LoVo (cell line): ENCODE results near the gene TRPM7.

Source experiments
- DNase-seq: peaks from one replicate; pipeline ENCODE4 v3.0.0-alpha.2; 2016; ENCODE audit warnings: low spot score

TRPM7 gene

DNA sequence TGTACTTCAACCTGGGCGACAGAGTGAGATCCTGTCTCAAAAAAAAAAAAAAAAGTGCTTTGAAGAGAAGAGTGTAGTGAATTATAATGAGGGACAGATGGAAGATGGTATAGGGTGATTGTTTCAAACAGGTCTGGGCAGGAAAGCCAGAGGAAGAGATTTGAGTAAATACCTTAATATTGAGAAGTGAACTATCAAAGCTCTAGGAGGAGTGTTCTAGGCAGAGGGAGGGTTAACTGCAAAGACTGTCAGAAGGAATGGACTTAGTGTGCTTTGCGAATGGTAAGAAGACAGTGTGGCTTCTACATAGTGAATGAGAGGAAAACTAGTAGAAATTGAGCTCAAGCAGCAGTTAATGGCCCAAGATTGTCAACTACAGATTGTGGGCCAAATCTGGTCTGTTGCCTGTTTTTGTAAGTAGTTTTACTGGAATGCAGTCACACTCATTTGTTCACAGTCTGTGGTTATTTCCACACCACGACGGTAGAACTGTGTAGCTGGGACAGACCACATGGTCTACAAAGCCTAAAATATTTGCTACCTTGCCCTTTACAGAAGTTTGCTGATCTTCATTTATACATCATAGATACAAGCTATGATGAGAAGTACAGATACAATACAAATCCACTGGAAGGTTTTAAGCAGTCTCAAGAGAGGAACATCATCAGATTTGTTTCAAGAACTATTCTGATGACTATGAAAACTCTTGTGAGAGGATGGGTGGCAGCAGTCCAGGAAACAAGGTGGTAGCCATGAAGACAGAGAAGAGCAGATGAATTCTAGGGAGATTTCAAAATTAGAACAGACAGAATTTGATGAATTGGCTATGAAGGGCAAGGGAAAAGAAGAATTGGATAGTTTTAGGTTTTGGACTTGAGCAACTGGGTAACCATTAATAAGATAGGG, 123.6 kb downstream of the TRPM7 start:
- no peak for DNase-seq

DNA sequence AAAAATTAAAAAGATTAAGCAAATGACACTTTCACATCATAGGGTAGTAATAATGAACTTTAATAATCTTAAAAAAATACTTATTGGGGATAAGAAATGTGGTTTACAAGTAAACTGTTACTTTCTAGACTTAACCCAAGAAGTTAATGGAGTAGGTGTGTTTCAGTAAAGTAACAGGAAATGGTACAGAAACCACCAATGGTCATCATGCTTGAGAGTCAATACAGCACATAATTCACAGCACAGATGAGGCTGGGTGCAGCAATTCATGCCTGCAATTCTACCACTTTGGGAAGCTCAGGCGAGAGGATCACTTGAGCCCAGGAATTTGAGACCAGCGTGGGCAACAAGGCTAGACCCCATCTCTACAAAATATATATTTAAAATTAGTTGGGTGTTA, 128.6 kb downstream of the TRPM7 start:
- DNase-seq: no peak

DNA sequence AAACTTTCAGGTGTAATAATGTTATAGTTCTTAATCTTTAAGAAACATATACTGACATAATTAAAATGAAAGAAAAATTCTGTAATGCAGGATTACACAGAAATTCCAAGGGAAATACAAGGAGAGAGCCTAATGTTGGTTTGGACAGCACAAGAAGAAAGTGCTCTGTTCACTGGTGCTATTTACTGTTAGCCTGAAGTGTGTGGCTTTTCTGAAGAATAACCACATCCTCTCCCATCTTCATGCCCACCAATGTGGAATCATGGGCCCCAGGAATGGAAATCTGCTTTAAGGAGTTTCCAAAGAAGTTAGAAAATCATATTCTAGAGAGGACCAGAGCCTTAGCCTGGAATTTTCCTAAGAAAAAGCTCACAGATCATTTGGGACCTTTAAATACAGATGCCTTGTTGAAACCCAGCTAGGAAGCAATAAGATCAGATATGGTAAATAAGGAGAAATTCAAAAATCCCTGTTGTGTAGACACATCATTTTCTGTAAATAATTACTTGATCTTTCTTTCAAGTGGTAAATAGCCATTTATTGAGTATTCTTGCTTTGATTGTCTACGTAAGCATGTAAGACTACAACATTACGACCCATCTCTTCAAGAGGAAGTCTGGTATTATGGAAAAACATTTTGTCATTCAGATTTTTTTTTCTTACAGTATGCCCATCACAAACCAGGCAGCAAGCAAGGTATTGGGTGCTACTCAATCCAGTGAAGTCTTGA, 129.8 kb downstream of the TRPM7 start:
- no peak for DNase-seq

DNA sequence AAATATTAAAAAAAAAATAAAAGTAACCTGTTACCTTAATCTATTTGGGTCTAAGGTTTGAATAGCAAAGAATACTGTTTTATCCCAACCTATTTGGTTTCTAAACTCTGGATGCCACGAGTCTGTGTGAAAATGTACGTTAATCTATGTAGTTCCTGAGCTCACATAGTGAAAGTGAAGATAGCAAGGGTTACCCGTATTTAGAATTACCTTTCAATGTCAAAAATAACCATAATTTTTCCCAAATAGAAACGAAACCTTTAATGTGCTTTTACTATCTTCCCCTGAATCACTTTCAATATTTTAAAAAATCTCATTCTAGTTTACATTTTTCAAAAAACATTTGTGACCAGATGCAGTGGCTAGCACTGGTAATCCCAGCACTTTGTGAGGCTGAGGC, 134.4 kb downstream of the TRPM7 start:
- no peak for DNase-seq

DNA sequence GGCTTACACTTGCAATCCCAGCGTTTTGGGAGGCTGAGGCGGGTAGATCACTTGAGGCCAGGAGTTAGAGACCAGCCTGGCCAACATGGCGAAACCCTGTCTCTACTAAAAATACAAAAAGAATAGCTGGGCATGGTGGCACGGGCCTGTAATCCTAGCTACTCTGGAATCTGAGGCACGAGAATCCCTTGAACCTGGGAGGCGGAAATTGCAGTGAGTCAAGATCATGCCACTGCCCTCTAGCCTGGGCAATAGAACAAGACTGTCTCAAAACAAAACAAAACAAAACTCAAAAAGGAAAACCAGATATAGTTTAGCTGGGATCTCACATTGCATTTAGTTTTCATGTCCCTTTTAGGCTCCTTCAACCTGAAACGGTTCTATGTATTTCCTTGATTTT, 137.3 kb downstream of the TRPM7 start:
- no peak for DNase-seq

DNA sequence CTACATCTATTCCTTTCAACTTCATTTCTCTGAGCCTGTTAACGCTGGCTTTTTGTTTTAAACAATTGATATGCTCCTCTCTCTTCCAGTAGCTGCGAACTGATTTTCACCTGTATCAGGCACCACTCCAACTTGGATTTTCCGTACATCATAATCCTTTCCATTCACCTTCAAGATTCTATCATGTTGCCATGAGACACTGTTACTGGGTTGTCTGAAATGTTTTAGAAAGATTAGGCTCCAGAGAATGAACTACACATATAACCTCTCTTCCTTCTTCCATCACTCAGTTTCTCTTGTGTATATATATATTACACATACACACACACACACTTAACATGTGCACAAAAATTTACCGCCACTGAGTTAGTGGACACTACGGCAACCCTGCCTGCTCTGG, 140.0 kb downstream of the TRPM7 start, which contains the start of gene USP50:
USP50 (minus strand) TSS at position 101 of the 400 bp plus-strand sequence. CDS start 141 bp downstream, outside the sequence.
- no peak for DNase-seq

DNA sequence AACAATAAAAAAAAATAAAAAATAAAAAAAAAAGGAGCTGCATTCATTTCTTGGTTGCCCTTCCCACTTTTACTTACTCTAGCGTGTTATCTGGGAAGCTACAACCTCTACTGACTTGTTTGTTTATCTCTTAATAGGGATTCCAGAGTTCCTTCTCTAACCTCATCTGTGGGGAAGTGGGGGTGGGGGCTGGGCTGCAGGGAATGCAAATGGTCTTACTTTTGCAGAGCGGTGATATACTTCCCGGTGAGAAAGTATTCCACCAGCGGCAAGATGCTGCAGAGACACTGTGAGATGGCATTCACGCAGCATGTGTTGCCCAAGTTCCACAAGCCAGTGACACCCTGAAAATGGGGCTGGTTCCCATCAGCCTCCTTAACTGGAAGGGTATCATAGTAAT, 142.2 kb downstream of the TRPM7 start:
- DNase-seq: no peak

DNA sequence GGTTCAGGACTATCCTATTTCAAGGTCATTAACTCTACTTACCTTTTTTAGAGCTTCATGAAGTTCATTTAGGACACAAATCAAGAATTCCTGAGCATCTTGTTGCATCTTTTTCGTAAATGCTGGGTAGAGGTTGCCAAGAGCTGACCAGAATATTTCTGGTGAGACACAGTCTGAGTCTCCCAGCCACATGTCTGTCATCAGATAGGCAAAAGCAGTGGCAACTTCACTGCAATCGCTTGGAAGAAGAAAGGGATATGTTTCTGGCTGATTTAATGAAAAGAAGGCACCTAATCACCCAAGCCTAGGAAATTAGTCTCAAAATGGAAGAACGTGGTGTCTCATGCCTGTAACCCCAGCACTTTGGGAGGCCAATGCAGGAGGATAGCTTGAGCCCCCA, 143.0 kb downstream of the TRPM7 start:
- no peak for DNase-seq

DNA sequence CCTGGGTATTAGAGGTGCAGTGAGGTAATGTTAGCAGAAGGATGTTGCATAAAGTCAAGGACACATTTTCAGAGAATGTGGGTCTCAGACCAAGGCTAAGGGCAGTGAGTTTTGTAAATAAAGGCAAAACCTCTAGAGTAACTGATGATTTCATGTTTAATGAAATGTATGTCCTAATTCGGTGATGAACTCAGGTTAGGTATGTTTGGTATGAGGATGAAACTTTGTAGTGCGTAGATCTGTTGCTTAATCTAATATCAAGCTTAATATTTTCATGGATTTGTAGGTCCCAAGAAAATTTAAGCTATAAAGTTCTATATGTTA, 143.7 kb downstream of the TRPM7 start:
- no peak for DNase-seq

DNA sequence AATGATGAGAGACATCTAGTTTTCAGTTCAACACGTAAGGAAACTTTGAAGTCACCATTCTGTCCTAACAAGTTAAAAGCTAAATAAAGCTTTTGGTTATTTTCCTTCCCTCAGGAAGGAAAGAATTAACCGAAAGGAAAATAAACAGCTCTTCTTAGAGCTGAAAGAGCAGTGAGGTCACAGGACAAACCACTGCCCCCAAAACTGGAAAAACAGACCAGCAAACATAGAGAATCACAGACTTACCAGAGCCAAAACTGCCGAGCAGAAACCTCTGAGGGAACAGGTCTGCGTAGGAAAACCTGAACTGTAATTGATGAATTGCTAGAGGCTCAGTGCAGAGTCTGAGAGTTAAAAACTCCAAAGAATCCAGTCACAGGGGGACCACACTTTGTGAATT, 154.8 kb downstream of the TRPM7 start:
- DNase-seq: no peak

DNA sequence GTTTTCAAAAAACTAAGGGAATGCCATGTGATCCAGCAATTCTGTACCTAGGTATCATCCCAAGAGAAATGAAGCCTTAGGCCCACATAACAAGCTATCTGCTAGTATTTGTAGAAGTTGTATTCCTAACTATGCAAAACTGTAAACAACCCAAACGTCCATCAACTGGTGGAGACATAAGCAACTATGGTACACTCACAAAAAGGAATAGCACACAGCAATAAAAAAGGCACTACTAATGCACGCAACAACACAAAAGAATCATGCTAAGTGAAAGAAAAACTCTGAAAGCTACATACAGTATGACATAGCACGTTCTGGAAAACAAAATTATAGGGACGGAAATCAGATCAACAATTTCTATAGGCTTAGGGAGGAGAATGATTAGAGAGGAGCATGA, 155.4 kb downstream of the TRPM7 start:
- DNase-seq: no peak

DNA sequence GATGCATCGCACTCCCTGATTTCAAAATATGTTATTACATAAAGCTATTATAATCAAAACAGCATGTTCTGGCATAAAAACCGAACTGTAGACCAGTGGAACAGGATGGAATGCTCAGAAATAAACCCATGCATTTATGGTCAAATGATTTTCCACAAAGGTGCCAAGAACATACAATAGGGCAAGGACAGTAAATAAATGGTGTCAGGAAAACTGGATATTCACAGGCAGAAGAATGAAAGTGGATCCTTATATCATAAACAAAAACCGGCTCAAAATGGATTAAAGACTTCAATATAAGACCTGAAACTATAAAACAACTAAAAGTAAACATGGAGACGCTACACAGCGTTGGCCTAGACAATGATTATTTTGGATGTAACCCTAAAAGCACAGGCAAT, 162.7 kb downstream of the TRPM7 start:
- DNase-seq: no peak

DNA sequence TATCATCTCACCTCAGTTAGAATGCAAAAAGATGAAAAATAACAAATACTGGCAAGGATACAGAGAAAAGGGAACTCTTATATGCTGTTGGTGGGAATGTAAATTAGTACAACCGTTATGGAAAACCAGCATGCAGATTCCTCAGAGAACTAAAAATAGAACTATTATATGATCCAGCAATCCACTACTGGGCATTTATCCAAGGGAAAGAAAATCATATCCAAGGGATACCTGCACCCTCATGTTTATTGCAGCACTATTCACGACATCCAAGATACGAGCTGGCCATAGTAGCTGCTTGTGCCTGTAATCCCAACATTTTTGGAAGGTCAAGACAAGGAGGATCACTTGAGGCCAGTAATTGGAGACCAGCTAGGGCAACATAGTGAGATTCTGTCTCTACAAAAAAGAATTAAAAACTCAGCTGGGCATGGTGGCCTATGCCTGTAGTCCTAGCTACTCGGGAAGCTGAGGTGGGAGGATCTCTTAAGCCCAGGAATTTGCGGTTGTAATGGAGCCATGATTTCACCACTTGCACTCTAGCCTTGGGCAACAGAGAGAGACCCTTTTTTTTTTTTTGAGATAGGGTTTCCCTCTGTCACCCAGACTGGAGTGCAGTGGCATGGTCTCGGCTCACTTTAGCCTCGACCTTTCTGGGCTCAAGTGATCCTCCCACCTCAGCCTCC, 166.7 kb downstream of the TRPM7 start:
- no peak for DNase-seq

DNA sequence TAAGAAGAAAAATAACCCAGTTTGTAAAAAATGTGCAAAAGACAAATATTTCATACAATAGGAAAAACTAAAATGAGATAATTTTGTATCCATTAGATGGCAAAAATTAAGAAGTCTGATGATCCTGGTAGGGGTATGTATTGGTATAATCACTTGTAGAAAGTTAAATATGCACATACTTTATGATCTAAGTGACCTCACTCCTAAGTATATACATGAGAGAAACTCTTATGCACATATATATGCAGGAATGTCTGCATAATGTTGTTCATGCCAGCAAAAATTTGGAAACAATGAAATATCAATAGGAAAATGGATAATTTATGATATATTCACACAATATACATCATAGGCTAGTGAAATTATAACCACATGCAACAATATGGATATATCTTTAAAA, 173.6 kb downstream of the TRPM7 start:
- DNase-seq: no peak
